Activated CD8-positive, alpha-beta memory T cell treated with anti-CD3 and anti-CD28 coated beads, Interleukin-2, amount 50 U/mL, for 1 hour (primary cell): Measurements from ENCODE around the gene LRRD1.
"Not testable (repeated sequence)": the region's sequence is repeated elsewhere in the genome, so short reads cannot be mapped to it uniquely, and the experiment has no call there.

ENCODE experiments used
- DNase-seq: peaks from one replicate; pipeline ENCODE4 v3.0.0-alpha.2; 2020; ENCODE audit errors: extremely low read depth

LRRD1 gene

DNA sequence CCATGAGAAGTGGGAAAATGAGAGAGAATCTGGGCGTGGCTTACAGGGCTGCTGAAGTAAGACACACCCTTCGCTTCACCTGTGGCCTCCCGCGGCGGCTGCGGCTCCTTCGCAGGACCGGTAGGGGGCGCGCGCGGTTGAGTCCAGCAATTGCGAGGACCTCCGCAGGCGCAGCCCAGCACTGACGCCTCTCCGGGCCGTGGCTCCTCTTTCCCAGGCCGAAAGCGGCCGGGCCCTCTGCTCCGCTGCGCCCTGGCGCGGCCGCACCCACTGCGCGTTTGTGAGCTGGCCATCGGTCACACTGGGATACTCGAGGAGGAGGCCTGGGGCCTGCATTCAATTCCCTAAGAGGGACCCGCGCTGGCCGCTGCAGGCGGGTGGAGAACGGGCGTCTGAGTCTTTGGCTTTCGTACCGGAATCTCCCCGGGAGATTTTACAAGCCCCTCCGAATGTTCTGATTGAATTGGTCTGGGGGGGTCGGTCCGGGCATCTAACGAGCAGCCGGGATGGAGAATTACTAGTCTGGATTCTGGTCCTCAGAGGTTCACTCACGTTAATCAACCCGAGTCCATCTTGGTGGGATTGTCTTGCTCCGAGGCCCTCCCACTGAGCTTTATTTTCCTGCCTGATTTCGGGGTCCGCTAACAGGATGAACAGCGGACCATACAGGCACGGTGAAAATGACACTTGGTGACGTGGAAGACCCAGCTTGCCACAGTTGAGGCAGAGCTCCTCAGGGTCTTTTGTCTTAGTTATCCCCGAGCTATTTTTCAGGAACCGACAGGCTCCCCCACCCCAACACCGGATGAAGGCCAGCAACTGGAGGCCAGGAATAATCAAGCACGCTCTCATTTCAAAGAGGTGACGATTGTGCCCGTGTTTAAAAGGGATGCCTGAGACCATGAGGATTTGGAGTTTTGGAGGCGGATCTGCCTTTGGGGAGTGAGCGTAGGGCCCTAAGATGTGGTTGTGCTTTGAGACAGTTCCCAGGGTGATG is at the start of gene LRRD1:
LRRD1 (minus strand) TSS at position 215 of the 997 bp plus-strand sequence. CDS start 13,940 bp downstream, outside the sequence.
- DNase-seq, result peak; percentile 57

DNA sequence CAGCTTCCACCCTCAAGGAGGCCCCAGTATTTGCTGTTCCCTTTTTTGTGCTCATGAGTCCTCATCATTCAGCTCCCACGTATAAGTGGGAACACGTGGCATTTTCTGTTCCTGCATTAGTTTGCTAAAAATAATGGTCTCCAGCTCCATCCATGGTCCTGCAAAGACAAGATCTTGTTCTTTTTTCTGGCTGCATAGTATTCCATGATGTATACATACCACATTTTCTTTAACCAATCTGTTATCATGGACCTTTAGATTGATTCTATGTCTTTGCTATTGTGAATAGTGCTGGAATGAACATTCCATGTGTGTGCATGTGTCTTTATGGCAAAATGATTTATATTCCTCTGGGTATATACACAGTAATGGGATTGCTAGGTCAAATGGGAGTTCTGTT is 49.8 kb upstream of the LRRD1 start:
- DNase-seq, result no peak

DNA sequence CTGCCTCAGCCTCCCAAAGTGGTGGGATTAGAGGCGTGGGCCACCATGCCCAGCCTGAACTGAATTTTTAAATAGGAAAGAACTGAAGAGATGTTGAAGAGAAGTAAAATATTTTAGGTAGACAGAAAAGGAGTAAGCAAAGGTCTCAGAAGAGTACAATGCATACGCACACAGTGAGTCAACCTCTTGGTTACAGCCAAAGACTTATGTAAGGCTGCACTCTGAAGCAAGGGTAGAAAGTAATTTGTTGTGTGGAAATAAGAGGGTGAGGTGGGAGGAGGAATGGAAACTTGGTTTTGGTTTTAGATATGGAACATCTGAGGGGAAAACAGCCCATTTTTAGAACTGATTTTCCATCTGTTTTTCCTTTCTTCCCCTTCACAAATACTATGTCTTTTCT is 49.2 kb upstream of the LRRD1 start:
- no peak for DNase-seq

DNA sequence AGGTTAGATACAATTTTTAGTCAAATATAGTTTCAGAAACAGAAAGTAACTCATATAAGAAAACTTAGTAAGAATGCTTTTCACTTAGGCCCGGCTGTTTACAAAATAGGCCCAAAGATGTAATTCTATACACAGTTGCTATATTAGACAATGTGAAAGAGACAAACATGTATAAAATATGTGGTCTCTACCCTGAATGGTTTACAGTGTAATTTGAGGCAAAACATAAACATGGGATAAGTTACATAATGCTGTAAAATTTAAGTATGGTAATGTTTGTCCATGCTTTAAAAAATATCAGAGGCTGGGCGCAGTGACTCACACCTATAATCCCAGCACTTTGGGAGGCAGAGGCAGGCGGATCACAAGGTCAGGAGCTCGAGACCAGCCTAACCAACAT is 48.0 kb upstream of the LRRD1 start:
- DNase-seq, result no peak

DNA sequence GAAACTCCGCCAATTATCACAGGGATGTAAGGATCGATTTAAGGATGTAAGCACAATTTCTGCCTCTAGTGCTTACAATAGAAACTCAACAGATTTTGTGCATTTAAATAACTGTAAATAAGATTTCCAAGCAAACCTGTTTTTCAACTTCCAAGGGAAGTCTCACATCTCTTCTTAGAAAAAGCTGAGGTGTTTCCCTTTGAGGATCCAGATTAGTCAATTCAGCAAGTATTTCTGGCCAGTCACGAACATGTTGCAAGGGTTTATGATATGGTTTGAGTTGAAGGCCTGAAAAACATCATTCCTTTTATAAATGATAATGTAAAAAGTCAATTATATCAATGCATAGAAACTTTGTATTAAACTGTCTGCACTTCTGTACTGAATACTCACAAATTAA is 42.8 kb upstream of the LRRD1 start:
- DNase-seq, result no peak

DNA sequence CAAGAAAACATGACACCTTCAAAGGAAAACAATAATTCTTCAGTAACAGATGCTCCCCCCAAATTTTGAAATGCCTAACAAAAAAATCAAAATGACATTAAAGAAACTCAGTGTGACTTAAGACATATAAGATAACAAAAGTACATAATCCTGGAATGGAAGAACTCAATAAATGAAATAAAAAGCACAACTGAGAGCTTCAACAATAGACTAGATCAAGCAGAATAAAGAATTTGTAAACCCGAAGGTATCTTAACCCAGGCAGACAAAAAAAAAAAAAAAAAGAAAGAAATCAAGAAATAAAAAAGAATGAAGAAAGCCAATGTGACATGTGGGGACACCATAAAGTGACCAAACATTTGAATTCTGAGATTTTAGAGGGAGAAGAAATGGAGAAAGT is 27.7 kb upstream of the LRRD1 start:
- no peak for DNase-seq

DNA sequence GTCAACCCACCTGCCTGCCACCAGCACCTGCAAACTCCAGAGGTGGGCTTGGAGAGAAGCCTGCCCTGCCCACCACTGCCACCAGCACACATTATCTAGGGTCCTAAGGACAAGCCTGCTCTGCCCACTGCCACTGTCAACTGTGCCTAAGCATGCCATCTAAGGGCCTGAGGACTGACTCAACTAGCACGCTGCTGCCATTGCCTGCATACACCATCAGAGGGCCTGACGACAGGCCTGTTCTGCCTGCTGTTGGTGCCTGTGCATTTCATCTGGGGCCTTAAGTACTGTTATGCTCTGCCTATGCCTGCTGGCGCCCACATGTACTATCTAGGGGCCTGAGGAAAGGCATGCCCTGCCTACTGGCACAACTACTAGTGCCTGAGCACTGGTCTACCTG is 27.0 kb upstream of the LRRD1 start:
- DNase-seq, result no peak

DNA sequence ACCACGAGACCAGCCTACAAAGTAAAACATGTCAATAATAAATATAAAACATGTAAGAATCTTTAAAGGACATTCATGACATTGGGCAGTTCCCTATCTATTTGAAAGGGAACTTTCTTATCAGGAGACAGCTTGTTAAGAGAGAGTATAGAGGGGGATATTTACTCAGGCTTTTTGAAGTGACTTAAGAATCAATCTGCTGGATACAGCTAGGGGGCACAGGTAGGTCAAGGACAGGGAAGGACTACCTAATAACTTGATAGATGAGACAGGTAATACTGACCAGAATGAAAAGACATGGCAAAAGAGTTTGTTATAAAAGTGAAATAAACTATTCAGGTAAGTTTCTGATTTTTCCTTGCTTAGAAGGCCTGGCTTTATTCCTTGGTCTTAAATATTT is 21.8 kb upstream of the LRRD1 start:
- DNase-seq, result no peak

DNA sequence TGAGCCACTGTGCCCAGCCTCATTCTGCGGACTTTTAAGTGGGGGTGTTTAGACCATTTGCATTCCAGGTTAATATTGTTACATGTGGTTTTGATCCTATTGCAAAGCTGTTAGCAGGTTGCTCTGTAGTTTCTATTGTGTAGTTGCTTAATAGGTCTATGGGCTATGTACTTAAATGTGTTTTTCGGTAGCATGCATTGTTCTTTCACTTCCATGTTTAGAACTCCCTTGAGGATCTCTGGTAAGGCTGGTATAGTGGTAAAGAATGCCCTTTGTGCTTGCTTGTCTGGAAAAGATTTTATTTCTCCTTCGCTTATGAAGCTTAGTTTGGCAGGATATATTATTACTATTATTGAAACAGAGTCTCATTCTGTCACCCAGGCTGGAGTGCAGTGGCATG is 13.4 kb upstream of the LRRD1 start:
- DNase-seq, result no peak

DNA sequence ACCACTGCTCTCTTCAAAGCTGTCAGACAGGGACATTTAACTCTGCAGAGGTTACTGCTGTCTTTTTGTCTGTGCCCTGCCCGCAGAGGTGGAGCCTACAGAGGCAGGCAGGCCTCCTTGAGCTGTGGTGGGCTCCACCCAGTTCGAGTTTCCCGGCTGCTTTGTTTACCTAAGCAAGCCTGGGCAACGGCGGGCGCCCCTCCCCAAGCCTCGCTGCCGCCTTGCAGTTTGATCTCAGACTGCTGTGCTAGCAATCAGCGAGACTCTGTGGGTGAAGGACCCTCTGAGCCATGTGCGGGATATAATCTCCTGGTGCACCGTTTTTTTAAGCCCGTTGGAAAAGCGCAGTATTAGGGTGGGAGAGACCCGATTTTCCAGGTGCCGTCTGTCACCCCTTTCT is 10.3 kb upstream of the LRRD1 start:
- not testable (repeated sequence) for DNase-seq

DNA sequence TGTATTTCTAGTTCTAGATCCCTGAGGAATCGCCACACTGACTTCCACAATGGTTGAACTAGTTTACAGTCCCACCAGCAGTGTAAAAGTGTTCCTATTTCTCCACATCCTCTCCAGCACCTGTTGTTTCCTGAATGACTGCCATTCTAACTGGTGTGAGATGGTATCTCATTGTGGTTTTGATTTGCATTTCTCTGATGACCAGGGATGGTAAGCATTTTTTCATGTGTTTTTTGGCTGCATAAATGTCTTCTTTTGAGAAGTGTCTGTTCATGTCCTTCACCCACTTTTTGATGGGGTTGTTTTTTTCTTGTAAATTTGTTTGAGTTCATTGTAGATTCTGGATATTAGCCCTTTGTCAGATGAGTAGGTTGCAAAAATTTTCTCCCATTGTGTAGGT is 5.4 kb upstream of the LRRD1 start:
- DNase-seq, result not testable (repeated sequence)

DNA sequence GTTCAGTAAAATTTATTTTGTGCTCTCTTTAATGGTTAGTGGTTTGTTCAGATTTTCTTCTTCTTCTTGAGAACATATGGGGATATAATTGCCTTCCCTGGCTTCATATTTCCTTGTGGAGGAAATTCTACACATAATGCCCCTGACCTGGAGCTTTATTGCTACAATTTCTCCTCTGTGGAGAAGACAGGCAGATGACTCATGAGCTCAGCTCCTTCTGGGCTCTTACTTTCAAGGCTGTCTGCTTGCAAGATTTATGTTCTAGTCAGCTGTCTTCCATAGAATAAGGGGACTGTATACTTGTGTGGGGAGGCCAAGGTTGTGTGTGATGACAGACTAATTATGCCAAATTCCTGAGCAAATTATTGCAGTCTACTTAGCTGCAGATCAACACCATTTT is 1.6 kb downstream of the LRRD1 start:
- DNase-seq, result no peak

DNA sequence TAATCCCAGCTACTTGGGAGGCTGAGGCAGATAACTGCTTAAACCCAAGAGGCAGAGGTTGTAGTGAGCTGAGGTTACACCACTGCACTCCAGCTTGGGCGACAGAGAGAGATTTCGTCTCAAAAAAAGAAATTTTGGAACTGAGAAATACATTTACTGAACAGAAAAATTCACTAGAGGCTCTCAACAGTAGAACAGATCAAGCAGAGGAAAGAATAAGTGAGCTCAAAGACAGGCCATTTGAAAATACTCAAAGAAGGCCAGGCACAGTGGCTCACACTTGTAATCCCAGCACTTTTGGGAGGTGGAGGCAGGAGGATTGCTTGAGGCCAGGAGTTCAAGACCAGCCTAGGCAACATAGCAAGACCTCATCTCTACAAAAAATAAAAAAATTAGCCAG is 9.4 kb downstream of the LRRD1 start:
- not testable (repeated sequence) for DNase-seq

DNA sequence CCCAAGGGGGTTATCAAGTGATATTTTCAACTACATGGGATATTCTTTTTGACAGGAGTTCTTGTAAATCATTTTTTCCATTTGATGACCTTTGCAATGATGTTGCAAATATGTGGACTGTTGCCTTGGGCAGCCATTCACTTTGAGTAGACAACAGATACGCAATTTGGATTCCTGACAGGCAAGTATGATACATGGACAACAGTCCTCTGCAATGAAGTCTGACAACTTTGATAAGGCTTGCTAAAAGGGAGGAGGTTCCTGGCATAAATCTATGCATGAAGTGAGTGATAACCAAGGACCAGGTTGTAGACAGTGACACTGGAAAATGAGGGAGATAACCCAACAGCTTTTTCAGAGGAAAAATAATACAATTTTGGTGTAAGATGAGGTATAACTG is 17.7 kb downstream of the LRRD1 start:
- no peak for DNase-seq

DNA sequence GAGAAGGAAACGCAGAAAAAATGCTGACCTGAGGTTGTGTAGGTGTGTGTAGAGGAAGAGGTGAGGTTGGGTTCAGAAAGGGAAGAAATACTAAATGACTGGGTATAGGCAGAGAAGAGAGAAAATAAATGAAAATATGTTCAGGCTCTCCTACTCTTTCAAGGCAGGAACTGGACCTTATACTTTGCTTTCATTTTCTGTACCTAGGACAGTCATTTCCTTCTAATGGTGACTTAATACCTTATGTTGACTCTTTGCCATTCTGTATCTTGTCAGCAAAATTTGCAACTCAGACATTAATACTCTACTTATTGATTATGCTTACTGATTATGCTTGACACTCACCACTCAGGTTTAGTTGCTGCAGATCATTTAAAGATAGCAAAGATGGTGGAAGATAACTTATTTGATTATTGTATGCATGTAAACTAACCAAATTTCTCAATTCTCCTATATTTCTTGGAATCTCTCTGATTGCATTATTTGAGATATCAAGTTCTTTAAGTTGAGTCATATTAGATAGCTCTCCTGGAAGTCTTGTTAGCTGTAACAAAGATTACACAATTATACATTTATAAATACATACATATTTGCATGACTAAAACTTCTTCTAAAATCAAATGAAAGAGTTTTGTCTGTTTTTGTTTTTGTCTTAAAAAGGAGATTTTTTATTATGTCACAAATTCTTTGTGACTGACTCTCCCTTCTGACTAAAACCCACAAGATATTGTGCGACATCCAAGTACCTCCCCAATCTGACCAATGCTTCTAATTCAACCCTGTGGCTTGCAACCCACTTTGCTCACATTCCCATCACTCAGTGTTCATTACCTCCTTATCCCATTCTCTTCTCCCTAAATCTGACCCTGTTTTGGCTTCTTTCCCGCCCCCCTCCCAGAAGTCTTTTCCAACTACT is 20.0 kb downstream of the LRRD1 start:
- DNase-seq, result no peak

DNA sequence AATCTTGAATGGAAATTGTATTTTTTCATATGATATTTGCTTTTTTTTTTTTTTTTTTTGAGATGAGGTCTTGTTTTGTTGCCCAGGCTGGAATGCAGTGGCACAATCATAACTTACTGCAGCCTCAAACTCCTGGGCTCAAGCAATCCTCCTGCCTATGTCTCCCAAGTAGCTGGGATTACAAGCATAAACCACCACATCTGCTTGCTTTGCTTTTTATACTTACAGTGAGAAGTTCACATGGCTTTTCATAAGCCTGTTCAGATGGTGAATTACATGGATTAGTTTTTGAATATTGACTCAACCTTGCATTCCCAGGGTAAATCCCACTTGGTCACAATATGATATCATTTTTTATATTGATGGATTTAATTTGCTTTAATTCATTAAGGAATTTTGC is 22.0 kb downstream of the LRRD1 start:
- no peak for DNase-seq

DNA sequence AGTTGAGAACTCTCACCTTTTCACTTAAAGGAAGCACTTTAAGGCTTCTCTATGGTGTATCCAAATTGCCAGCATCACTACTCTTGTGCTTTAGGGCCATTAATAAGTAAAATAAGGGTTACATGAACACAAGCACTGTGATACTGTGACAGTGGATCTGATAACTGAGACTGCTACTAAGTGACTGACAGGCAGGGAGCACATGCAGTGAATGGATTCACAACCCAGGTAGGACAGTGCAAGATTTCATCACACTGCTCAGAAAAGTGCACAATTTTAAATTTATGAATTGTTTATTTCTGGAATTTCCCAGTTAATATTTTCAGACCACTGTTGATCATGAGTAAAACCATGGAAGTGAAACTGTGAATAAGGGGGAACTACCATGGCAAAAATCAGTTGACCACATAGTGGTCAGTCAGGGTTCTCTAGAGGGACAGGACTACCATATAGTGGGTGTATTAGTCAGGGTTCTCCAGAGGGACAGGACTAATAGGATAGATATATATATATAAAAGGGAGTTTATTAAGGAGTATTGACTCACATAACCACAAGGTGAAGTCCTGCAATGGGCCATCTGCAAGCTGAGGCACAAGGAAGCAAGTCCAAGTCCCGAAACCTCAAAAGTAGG is 23.7 kb downstream of the LRRD1 start:
- DNase-seq, result no peak

DNA sequence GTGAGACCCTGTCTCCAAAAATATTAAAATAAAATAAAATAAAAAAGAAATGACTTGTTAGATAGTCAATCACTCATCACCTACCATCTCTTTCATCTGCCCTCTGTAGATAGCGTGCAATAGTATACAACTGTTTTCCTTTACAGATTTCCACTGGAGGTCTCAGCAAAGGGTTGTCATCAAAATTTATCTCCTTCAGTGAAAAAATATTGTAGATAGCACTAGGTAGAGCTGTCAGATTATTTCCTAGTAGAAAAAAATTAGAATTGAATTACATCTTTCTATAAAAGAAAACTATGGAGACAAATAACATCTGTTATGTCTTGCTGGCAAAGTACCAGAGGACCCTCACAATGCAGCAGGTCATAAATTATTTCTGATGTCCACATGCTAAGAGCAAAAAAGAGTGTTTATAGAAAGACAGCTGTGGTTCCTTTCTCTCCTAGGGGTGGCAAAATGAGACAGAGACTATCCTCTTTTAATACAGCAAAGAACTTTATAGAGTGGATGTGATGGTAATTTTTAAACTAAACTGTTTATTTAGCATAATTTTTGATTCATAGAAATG is 28.4 kb downstream of the LRRD1 start:
- DNase-seq, result no peak

DNA sequence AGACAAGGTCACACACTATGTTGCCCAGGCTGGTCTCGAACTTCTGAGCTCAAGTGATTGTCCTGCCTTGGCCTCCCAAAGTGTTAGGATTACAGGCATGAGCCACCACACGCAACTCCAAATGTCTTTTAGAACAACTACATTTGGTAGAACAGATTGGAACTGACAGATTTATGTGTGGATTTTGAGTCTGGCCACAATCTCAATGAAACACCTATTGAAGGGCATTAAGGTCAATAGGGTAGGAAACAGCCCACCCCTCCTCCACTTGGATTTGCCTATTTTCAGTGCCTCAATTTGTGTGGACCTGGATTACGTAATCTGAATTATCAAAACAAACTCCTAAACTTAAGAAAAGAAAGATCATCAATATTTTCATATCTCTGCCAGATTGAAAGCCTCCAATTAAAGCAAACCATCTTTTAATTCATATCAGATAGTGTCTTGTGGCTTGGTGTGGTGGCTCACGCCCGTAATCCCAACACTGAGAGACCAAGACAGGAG is 29.2 kb downstream of the LRRD1 start:
- no peak for DNase-seq

DNA sequence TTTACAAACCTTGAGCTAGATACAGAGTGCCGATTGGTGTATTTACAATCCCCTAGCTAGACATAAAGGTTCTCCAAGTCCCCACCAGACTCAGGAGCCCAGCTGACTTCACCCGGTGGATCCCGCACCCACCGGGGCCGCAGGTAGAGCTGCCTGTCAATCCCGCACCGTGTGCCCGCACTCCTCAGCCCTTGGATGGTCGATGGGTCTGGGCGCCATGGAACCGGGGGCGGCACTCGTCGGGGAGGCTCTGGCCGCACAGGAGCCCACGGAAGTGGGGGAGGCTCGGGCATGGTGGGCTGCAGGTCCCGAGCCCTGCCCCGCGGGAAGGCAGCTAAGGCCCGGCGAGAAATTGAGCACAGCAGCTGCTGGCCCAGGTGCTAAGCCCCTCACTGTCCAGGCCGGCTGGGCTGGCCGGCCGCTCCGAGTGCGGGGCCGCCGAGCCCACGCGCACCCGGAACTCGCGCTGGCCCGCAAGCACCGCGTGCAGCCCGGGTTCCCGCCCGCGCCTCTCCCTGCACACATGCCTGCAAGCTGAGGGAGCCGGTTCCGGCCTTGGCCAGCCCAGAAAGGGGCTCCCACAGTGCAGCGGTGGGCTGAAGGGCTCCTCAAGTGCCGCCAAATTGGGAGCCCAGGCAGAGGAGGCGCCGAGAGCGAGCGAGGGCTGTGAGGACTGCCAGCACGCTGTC is 35.6 kb downstream of the LRRD1 start:
- DNase-seq, result not testable (repeated sequence)

DNA sequence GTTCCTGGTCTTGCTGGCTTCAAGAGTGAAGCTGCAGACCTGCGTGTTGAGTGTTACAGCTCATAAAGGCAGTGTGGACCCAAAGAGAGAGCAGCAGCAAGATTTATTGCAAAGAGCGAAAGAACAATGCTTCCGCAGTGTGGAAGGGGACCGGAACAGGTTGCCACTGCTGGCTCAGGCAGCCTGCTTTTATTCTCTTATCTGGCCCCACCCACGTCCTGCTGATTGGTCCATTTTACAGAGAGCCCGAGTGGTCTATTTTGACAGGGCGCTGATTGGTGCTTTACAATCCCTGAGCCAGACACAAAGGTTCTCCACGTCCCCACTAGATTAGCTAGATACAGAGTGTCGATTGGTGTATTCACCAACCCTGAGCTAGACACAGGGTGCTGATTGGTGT is 36.2 kb downstream of the LRRD1 start:
- not testable (repeated sequence) for DNase-seq
